Central memory CD4-positive, alpha-beta T cell (primary cell): ENCODE results near the gene CACNB4.
"Not testable (repeated sequence)": the region's sequence is repeated elsewhere in the genome, so short reads cannot be mapped to it uniquely, and the experiment has no call there.

Source experiments
- DNase-seq: peaks from one replicate; pipeline ENCODE4 v3.0.0; 2022

The CACNB4 gene

DNA sequence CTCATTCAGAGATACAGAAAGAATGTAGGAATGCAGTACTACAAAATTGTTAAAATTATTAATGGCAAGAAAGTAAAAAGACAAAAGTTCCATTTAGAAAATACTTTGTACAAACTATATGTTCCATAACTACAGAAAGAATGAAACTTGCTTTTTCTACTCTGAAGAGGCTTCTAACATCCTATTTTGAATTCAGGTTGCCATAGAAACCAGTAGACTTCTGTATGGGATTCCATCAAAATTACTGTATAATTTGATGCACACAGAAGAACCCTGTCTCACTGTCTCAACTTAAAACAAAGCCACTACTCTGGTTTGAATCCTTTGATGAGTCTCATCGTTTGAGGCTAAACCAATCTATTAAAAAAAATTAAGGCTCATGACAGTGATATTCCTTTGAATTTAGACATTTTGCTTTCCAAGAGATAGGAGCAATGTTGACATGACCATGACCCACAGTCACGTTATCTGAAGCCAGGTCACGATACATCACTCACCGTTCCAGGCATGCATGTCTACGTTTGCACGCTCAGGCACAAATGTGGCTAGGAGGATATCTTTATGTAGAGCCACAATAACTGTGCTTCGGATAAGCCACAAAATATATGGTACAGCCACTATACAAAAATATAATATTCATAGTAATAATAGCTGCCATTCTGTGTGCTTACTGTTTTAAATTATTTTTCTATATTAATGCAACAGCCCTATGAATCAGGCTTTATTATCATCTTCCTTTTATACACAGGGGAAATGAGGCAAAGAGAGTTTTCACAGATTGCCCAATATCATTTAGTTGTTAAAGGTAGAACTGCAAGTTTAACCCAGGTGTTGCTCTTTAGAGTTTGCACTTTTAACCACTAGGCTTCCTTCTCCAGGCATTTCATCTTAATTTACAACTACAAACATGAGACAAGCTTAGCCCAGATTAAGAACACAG is 82.4 kb downstream of the CACNB4 start:
- no peak for DNase-seq

DNA sequence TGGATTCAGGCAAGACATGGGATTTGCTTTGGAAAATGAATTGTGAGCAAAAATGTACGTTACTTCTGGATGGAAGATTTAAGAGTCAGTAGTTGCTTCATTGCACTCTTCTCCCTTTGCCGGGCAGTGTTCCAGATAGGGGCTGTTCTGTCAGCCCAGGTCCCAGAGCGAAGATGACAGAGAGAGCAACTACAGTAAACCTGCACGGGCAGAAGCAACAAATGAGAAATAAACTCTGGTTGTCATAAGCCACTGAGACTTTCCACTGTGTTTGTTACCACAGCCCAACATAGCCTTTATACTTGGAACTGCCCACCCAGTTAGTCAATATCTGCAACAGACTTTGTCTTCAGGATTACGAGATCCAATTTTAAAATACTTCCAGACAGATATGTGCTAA is 83.3 kb downstream of the CACNB4 start:
- no peak for DNase-seq

DNA sequence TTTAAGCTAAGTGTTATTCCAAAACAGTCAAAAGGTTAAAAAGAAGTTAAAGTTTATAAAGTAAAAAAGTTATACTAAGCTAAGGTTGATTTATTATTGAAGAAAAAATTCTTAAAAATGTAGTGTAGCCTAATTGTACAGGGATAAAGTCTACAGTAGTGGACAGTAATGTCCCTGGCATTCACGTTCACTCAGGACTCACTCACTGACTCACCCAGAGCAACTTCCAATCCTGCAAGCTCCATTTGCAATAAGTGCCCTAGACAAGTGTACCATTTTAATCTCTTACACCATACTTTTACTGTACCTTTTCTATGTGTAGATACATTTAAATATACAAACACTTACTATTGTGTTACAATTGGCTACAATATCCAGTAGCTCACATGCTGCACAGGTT is 86.1 kb downstream of the CACNB4 start:
- DNase-seq, result no peak

DNA sequence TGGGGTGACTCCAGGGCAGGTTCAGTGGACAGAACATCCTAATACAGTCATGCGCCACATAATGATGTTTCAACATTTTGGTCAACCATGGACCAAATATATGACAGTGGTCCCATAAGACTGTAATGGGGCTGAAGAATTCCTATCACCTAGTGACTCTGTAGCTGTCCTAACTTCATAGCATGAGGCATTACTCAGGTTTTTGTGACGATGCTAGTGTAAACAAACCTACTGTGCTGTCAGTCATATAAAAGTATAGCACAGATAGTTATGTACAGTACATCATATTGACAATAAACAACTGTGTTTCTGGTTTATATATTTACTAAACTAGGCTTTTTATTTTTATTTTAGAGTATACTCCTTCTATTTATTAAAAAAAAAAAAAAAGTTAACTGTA is 87.1 kb downstream of the CACNB4 start:
- DNase-seq, result no peak

DNA sequence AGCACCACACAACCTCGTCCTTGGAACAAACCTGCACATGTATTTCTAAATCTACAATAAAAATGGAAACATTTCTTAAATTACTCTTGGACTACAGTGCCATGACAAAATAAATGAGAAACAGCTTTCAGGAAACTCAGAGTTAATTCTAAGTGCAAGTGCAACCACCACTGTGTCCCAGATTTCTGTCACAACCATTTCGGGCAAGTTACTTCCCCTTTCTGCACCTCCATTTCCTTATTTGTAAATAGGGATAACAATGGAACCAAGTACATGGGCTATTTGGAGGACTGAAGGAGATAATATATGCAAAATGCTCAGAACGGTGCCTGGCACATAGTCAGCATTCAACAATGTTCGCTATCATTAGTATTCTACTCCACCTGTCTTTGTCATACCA is 93.2 kb downstream of the CACNB4 start:
- no peak for DNase-seq

DNA sequence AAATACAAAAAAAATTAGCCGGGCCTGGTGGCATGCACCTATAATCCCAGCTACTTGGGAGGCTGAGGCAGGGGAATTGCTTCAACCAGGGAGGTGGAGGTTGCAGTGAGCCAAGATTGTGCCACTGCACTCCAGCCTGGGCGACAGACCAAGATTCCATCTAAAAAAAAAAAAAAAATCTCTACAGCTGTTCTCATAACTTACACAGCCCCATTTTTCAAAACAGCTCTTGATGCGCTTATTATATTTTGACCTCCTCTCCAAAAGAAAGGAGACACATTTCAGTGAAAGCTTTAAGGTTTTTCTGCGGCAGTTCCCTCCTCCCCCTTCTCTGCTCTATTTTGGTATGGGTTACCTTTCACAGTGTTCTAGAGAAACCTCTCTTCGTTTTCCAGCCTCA is 95.6 kb downstream of the CACNB4 start:
- not testable (repeated sequence) for DNase-seq

DNA sequence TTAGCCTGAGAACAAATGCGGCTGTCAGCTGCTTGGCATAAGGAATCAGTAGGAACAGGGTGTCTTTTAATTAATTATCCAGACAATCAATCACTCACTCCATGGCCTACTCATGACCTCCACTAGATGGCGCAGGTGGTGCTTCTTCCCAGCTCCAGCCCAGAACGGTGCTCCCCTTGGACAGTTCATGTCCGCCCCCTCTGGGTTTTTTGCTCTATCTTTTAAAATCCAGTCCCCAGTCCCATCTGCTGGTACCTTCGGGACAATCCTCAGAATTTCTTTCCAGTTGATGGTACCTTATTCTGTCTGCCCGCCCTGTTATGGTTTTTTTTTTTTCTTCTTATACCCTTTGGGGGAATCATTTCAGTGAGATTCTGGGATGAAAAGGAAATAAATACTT is 99.8 kb downstream of the CACNB4 start:
- DNase-seq, result peak; percentile 4

DNA sequence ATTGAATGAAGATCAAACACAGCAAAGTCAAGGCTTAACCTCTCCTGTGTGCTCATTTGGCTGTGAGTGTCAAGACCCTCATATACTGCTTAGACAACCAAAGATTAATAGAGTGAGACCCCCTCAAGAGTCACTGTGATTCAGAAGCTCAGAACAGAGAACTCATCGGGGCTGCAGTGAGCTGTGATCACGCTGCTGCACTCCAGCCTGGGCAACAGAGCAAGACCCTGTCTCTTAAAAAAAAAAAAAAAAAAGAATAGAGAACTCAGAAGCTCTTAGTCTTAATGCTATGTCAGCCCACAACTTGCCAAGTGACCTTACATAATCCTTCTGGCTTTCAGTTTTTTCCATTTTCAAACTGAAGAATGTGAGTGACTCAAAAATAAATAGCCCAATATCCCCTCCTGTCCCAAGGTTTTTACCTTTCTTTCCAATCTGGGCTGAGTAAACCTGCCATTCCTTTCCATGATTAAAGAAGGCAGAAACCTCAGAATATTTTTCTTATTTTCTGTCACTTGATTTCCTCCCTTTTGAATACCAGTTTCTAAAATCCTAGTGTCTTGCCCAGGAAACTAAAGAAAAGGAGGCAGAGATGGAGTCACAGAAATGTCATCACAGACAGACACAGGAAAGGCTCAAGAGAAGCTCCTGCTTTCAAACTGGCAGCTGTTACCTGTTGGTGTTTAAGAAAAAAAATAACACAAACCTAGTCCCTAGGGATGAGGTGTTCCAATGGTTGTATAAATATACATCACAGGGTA is 102.4 kb downstream of the CACNB4 start:
- DNase-seq, result no peak

DNA sequence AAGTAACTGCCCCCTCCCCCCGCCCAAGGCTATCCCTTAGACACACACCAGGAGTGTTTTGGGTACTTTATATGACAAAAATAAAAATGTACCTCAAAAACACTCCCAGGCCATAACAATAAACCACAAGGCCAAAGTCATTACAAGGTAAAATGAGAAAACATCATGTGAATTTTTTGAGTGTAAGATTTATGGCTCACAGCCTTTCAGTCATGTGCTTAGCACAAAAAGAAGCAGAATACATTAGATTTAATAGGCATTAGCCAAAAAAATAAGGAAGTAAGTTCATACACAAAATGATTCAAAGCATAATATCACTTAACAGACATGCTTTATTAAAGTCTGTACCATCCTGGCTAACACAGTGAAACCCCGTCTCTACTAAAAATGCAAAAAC is 103.7 kb downstream of the CACNB4 start:
- DNase-seq, result no peak

DNA sequence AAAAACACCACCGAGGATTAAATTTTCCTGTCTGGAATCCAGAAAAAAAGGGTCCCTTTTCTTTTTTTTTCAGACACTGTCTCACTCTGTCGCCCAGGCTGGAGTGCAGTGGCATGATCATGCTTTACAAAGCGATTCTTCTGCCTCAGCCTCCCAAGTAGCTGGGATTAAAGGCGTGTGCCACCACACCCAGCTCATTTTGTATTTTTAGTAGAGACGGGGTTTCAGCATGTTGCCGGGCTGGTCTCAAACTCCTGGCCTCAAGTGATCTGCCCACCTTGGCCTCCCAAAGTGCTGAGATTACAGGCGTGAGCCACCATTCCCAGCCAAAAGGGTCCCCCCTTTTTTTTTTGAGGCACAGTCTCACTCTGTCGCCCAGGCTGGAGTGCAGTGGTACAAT is 104.7 kb downstream of the CACNB4 start:
- DNase-seq, result not testable (repeated sequence)

DNA sequence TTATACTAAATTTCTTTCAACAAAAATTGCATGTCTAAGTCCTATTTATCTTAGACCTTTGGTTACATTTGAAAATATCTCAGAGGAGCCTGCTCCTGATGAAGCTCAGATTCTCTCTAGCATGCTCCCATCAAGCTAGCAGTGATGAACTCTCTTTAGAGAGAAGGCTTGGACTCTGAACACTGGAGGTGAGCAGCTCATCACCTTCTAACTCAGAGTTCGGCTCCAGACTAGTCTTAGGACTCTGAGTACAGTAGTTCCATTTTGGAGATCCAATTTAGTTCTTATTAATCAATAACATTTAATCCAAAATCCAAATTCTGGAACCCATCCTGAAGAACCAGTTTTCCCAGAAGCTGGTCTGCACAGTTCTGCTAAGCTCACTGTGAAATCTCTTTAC is 107.8 kb downstream of the CACNB4 start:
- DNase-seq, result no peak

DNA sequence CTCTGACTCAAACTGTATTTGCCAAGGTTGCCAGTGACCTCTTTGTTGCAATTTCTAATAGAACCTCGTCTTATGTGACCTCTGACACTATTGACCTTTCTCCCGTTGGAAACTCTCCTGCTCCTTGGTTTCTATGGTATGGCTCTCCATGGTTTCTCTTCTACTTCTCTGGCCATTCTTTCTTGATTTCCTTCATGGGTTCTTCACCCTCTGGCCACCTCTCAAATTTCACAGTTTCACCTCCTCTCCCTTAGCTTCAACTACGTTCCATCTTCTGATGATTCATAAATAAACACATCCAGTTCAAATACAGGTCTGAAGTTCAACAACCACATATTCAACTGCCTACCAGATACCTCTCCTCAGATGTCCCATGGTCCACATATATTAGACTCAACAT is 109.5 kb downstream of the CACNB4 start:
- no peak for DNase-seq

DNA sequence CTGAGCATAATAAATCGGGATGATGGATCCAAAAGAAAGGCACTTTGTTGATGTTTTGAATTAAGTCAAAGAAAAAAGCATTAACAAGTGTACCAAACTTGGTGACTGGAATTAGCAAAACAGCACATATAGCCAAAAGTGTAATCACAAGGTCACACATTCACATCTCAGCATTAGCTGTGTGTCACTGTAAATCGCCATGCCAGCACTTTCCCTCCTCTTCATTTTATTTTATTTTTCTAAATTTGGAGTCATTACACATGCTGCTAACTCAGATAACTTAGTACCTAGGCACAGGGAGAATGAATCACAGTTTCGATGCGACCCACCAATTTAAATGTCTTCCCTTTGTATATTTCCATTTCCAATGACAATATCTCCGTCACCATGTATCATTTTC is 111.4 kb downstream of the CACNB4 start:
- DNase-seq, result no peak

DNA sequence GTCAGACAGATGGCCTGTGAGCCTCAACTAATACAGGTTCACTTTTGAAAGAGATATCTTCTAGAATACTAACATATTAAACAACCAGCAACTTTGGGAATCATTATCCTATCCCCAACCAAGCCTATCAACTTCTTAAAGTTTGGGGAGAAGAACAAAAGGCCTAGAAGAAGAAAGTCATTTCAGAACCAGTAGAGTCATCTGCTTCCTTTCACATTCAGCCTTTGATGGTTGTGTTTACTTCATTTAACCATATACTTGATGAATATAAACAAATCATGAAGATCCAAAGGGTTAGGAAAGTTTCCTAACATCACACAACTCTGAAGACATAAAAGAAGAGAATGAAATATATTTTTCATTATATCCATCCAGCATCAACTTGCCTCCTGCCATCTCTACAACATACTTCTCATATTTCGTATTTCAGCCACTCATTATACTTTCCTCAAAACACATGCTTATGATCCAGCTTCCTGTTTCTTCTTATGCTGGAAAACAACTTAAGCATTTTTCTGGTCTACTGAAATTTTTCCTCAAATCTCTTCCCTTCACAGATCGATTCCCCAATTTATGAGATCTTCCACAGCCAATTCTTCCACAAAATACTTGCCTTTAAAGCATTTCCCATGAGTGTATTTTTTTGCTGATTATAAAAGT is 114.3 kb downstream of the CACNB4 start:
- no peak for DNase-seq

DNA sequence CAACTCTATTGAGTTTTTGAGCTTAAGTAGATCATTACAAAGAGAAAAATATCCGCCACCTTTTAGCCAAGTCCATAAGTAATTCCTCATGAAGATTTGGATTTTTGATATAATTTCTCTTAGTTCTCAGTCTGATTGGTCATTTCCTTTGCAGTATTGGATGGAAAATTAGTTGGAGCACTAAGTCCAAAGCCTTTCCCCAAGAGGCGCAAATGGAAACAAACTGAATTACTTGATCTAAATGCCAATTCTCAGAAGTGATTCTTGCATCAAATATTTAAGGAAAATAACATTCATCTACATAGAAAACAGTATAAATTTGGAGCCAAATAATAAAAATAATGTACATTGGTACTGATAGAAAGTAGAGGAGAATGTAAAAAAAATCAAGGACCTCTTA is 115.6 kb downstream of the CACNB4 start:
- no peak for DNase-seq

DNA sequence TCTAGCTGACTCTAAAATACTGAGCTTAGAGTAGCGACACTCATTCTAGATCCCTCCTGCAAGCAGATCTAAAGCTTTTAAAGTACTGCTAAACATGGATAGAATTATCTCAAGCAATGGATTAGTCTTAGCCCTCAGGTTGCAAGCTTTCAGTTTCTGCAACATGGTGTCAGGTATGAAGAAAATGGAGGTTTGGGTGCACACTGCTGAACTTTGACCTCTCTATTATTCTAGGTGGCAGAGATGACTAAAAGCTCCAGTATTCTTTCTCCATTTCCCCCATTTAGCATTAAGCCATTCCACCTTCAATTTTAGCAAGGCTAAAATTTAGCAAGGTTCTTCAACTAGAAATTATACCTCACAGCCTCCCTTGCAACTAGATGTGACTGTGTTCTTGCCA is 117.0 kb downstream of the CACNB4 start:
- DNase-seq, result no peak

DNA sequence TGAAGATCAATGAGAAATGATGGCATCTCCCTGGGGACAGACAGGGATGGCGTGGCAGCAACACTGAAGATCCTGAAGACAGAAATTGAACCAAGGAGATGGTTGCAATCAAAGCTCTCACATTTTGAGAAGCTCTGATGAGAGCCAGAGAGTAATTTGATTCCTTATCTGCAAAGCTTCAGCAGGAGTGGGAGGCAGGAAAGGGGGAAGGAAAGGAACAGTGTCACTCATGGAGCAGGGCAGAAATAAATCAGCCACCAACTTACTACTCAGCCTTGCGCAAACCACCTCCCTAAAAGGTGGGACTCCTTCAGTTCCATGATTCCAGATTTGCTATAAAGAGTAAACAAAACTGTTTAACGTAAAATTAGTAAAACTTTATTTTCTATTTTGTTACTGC is 119.2 kb downstream of the CACNB4 start:
- no peak for DNase-seq

DNA sequence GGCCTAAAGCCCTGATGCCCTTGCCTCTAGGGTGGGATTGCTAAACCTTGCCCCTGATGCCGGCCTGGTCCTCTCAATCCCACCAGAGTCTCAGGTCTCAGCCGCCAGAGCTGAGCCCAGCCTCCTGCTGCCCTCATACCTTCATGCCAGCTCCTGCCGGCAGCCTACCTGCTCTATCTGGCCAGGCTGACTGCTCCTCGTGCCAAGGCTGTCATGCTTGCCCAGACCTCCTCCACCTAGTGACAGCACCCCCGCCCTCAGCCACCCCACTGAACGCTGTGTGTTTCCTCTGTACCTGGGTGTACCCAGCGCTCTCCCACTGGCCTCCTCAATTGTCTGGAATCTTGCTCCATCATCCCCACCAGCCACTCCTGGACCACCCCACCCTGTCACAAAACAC is 120.1 kb downstream of the CACNB4 start:
- no peak for DNase-seq

DNA sequence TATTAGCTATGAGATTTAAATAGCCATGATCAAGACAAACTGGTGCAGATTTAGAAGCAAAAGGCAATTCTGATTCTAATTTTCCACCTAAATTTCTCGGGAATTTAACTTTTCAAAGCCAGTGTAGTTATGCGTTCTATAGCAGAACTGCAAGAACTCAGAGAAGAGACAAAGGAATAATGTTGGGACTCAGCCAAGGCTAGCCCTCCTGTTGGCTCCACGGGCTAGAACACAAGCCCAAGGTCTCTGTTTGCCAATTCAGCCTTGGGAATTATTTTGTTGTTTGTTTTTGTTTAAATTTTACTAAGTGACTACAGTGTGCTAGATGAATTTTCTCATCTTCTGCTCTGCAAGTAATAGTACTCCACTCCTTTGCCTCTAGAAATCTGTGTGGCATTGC is 121.2 kb downstream of the CACNB4 start:
- no peak for DNase-seq

DNA sequence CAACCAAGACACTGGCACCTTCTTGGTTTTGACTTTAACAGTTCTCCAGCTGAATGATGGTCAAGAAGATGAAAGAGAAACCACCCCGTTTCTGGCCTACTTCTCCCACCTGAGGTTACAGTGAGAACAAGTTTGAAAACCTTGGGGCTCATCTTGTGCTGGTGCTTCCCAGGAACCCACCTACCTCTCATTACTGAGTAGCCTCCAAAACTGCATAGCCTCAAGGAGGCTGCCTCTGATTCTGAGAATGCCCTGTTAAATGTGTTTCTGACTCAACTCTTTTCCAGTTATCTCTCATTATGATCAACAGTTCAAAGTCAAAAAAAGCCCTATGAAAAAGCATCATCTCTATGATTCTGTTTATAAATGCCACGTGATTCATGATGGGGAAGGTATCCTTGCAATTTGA is 121.9 kb downstream of the CACNB4 start:
- DNase-seq, result no peak

DNA sequence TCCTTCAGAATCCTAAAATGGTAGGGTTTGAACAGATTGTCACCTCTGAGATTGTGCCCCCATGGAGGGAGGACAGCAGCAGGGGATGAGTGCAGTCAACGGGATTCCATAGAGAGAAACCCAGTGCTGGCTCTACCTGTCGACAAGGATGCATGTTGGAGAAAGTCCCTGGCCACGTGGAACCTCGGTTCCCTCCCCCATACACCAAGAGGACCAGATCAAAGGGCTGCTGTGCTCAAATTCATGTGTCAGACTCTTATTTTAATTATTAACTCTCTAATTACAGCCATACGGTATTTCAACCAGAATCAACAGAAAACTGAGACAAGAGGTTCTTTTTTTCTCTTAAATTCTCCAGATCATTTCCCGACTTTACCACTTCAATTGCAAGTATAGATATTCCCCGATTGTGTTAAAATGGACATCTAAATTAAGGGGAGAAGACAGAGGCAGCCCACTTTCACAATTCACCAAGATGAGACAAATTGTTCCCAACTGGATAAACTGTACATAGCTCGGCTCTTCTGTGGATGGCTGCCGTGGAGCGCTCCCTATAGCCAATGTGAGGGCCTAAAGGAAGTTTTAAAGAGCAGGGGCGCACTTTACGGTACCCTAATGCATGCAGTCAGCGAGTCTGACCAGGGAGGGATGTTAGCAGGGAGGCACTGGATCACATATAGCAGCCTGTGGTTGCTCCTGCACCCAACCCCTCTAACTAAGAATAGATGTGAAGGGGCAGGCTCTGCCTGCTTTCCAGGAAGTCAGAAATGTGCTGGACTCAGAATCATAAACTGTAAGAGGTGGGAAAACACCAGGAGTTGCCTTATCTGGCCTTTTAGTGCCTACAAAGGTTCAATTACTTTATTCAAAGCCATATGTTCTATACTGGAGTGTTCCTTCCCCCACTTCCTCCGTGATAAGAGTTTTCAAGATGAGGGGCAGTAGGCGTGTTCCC is 123.1 kb downstream of the CACNB4 start:
- DNase-seq, result no peak

DNA sequence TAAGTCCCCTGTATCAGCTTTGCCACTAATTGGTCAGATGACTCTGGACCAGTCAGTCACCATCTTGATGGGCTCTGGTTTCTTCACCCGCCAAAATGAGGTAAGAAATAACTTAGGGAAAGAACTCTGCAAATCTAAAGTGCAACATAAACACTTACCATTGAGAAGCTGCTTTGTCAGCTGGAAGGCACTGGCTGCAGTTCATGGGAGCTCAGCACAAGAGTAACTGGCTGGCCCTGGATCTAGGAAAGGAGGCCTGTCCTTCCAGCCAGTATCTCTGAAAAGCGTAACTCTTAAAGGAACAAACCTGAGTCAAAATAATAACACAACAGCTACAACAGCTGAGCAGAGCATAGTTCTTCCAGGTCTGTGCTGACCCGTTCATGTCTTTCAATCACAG is 123.9 kb downstream of the CACNB4 start:
- DNase-seq, result no peak

DNA sequence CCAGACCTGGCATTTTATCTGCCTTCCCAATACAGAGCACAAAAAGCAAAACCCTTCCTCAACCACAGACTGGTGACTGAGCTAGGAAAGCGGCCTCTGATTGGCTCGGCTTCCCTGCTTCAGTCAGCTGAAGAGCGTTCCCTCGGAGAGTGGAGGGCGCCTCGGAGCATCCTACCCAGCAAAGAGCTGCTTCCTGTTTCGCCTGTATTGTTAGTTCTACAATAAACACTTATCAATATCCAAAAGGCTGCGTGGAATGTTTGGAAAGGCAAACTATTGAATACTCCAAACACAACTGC is 125.0 kb downstream of the CACNB4 start:
- DNase-seq, result no peak
